ENCODE results near the gene SLC8B1. TPM values are rescaled to one million over a fixed set of nuclear protein-coding genes. Genes with fewer than 3 reads are reported as not detected.
A peak's percentile ranks its signal among the peaks of the same experiment; 100 is the strongest.

SLC8B1 gene
- total and polyA plus RNA-seq, 2 donors (not counting 1 experiment from before 2014, with no cell fraction given): 16.7 to 16.8 TPM

- no peaks in the 10 kb centered on the region for H3K27me3 ChIP-seq (ENCODE audit: control insufficient read depth, insufficient read depth, low read length)
- no peaks in the 10 kb centered on the region for H4K20me1 ChIP-seq (ENCODE audit: control insufficient read depth, extremely low read depth, insufficient read depth, low read length)
- no peaks in the 10 kb centered on the region for H3K4me1 ChIP-seq (ENCODE audit: control insufficient read depth, extremely low read depth, insufficient read depth, low read length)
- H3K4me2 ChIP-seq (ENCODE audit: extremely low read depth, insufficient read depth, low read length): no peak overlapping the region
- H3K9ac ChIP-seq (ENCODE audit: insufficient read depth, low read length): no peak overlapping the region
- H3K9me3 ChIP-seq (ENCODE audit: control insufficient read depth, insufficient read depth, low read depth, low read length): no peaks in the 10 kb centered on the region
- H3K27ac ChIP-seq (ENCODE audit: insufficient read depth, low read length): no peak overlapping the region
- no peak overlapping the region for H3K4me3 ChIP-seq (replicated peaks in 1 of 4; ENCODE audit: control extremely low read depth in 1 of 4, insufficient read depth in 1 of 4, low read depth in 3 of 4, low read length in 4 of 4)
- DNase-seq (ENCODE audit: low read depth in 2 of 2): no peak
- no peaks in the 10 kb centered on the region for H3K79me2 ChIP-seq (ENCODE audit: control insufficient read depth, insufficient read depth, low read length)
- TF ChIP-seq CTCF (conservative IDR thresholded peaks at IDR 0.05 in 1 of 2, IDR thresholded peaks at IDR 0.05 in 1 of 2; ENCODE audit: low read depth in 1 of 2, low read length in 2 of 2) (no peak), EZH2 (IDR thresholded peaks at IDR 0.05; ENCODE audit: low read length, missing control alignments) (no peak)
- H2AFZ ChIP-seq (ENCODE audit: low read length): no peak overlapping the region
- peaks cover 8% of the 10 kb centered on the region for H3K36me3 ChIP-seq (ENCODE audit: control insufficient read depth, insufficient read depth, low read length)
These were observed 36.2 kb upstream of the SLC8B1 start for GRCh38 chr12:113370923-113371682.

GRCh38 chr12:113369391-113369985 lies 34.6 kb upstream of the SLC8B1 start:
- no peak overlapping the region for H2AFZ ChIP-seq (ENCODE audit: low read length)
- no peak for TF ChIP-seq EZH2 (IDR thresholded peaks at IDR 0.05; ENCODE audit: low read length, missing control alignments)
- no peak for TF ChIP-seq CTCF (conservative IDR thresholded peaks at IDR 0.05 in 1 of 2, IDR thresholded peaks at IDR 0.05 in 1 of 2; ENCODE audit: low read depth in 1 of 2, low read length in 2 of 2)
- no peak overlapping the region for H3K9ac ChIP-seq (ENCODE audit: insufficient read depth, low read length)
- no peak overlapping the region for H3K4me2 ChIP-seq (ENCODE audit: extremely low read depth, insufficient read depth, low read length)
- H3K27me3 ChIP-seq (ENCODE audit: control insufficient read depth, insufficient read depth, low read length): no peaks in the 10 kb centered on the region
- no peaks in the 10 kb centered on the region for H4K20me1 ChIP-seq (ENCODE audit: control insufficient read depth, extremely low read depth, insufficient read depth, low read length)
- peaks cover 6% of the 10 kb centered on the region for H3K36me3 ChIP-seq (ENCODE audit: control insufficient read depth, insufficient read depth, low read length)
- H3K27ac ChIP-seq (ENCODE audit: insufficient read depth, low read length): no peak overlapping the region
- H3K79me2 ChIP-seq (ENCODE audit: control insufficient read depth, insufficient read depth, low read length): no peaks in the 10 kb centered on the region
- no peaks in the 10 kb centered on the region for H3K9me3 ChIP-seq (ENCODE audit: control insufficient read depth, insufficient read depth, low read depth, low read length)
- H3K4me3 ChIP-seq (replicated peaks in 1 of 4; ENCODE audit: control extremely low read depth in 1 of 4, insufficient read depth in 1 of 4, low read depth in 3 of 4, low read length in 4 of 4): no peak overlapping the region
- no peaks in the 10 kb centered on the region for H3K4me1 ChIP-seq (ENCODE audit: control insufficient read depth, extremely low read depth, insufficient read depth, low read length)
- DNase-seq (ENCODE audit: low read depth in 2 of 2): peak in 1 of 2 donors; percentile 58

- H3K9ac ChIP-seq (ENCODE audit: insufficient read depth, low read length): no peak overlapping the region
- TF ChIP-seq EZH2 (IDR thresholded peaks at IDR 0.05; ENCODE audit: low read length, missing control alignments): no peak
- TF ChIP-seq CTCF (conservative IDR thresholded peaks at IDR 0.05 in 1 of 2, IDR thresholded peaks at IDR 0.05 in 1 of 2; ENCODE audit: low read depth in 1 of 2, low read length in 2 of 2): no peak
- H4K20me1 ChIP-seq (ENCODE audit: control insufficient read depth, extremely low read depth, insufficient read depth, low read length): no peaks in the 10 kb centered on the region
- H3K9me3 ChIP-seq (ENCODE audit: control insufficient read depth, insufficient read depth, low read depth, low read length): no peaks in the 10 kb centered on the region
- H3K27me3 ChIP-seq (ENCODE audit: control insufficient read depth, insufficient read depth, low read length): no peaks in the 10 kb centered on the region
- no peak overlapping the region for H3K27ac ChIP-seq (ENCODE audit: insufficient read depth, low read length)
- H3K4me2 ChIP-seq (ENCODE audit: extremely low read depth, insufficient read depth, low read length): no peak overlapping the region
- peaks cover 4% of the 10 kb centered on the region for H3K36me3 ChIP-seq (ENCODE audit: control insufficient read depth, insufficient read depth, low read length)
- no peak overlapping the region for H3K4me3 ChIP-seq (replicated peaks in 1 of 4; ENCODE audit: control extremely low read depth in 1 of 4, insufficient read depth in 1 of 4, low read depth in 3 of 4, low read length in 4 of 4)
- no peaks in the 10 kb centered on the region for H3K4me1 ChIP-seq (ENCODE audit: control insufficient read depth, extremely low read depth, insufficient read depth, low read length)
- no peak overlapping the region for H2AFZ ChIP-seq (ENCODE audit: low read length)
- no peaks in the 10 kb centered on the region for H3K79me2 ChIP-seq (ENCODE audit: control insufficient read depth, insufficient read depth, low read length)
- no peak for DNase-seq (ENCODE audit: low read depth in 2 of 2)
These were observed 33.4 kb upstream of the SLC8B1 start for GRCh38 chr12:113368331-113368730.

Data from fibroblast of lung (primary cell).